Measurements from ENCODE around the gene PCDHGC3. TPM values are rescaled to one million over a fixed set of nuclear protein-coding genes. Genes with fewer than 3 reads are reported as not detected.
"Not testable (repeated sequence)": the region's sequence is repeated elsewhere in the genome, so short reads cannot be mapped to it uniquely, and the experiment has no call there.

Gene PCDHGC3
- 10 to 100 TPM; 12.1 to 50.5 (median 24.5) TPM for total RNA-seq
- long read RNA-seq, donor 1, full-length matches to known transcripts, result 25 of 39 reads
- long read RNA-seq, donor 1, partial matches to known transcripts, result 14 of 39 reads
- long read RNA-seq, donor 1, other reads (novel, unspliced or antisense), result 0 of 39 reads
- long read RNA-seq, donor 2, result 0 reads

DNA sequence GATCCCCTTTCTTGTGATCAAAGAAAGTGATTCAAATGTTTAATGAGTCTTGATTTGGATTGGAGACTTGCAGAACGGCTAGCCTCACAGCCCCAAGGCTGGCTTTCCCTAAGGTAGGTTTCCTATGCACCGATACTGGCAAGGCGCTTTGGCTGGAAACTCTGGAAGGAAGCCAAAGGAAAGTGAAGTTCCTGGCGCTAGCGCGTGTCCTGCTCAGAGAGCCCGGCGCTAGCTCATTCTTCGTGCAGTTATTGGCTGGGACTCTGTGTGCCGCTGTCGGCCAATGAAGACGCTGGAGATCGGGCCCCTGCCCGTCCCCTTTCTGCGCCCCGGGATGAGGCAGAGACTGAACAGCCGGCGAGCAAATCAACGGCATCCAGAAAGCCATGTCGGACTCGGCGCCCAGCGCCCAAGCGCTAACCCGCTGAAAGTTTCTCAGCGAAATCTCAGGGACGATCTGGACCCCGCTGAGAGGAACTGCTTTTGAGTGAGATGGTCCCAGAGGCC lies at the start of gene PCDHGC3:
Gene PCDHGC3, plus strand, starts transcription at position 342 of the 507 bp plus-strand sequence. Its CDS starts 151 bp downstream, at position 493.
- intact Hi-C loops (cut with DNase I, micrococcal nuclease), result no loop called here
- TF ChIP-seq, protein P1, sequence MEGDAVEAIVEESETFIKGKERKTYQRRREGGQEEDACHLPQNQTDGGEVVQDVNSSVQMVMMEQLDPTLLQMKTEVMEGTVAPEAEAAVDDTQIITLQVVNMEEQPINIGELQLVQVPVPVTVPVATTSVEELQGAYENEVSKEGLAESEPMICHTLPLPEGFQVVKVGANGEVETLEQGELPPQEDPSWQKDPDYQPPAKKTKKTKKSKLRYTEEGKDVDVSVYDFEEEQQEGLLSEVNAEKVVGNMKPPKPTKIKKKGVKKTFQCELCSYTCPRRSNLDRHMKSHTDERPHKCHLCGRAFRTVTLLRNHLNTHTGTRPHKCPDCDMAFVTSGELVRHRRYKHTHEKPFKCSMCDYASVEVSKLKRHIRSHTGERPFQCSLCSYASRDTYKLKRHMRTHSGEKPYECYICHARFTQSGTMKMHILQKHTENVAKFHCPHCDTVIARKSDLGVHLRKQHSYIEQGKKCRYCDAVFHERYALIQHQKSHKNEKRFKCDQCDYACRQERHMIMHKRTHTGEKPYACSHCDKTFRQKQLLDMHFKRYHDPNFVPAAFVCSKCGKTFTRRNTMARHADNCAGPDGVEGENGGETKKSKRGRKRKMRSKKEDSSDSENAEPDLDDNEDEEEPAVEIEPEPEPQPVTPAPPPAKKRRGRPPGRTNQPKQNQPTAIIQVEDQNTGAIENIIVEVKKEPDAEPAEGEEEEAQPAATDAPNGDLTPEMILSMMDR (IDR thresholded peaks at IDR 0.05), result no peak
- ATAC-seq, result peak; percentile 97
- DNase-seq, result peak; percentile 85 to 91 (median 90)
- Histone ChIP-seq H3K36me3 (ENCODE audit: low read depth) (no peaks in the 10 kb centered on the region), H3K9me3 (no peaks in the 10 kb centered on the region), H3K4me3 (peak within 1 kb of the TSS; percentile 28), H3K4me1 (ENCODE audit: low read depth) (peaks cover 10% of the 10 kb centered on the region)

DNA sequence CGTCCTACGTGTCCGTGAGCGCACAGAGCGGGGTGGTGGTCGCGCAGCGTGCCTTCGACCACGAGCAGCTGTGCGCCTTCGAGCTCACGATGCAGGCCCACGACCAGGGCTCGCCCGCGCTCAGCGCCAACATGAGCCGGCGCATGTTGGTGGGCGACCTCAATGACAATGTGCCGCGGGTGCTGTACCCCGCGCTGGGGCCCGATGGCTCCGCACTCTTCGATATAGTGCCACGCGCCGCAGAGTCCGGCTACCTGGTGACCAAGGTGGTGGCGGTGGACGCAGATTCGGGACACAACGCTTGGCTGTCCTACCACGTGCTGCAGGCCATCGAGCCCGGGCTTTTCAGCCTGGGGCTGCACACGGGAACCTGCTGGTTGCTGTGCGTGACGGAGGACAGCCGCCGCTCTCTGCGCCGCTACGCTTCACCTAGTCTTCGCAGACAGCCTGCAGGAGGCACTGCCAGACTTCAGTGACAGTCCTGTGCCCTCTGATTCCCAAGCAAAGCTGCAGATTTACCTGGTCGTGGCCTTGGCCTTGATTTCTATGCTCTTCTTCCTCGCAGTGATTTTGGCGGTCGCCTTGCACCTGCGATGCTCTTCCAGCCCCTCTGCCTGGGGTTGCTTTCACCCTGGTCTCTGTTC lies 47.9 kb upstream of the PCDHGC3 start:
- H3K9me3 ChIP-seq, result peaks cover 99% of the 10 kb centered on the region
- ATAC-seq (no peak), DNase-seq (no peak)
- no peaks in the 10 kb centered on the region for H3K36me3 ChIP-seq (ENCODE audit: low read depth)
- intact Hi-C loops (cut with DNase I, micrococcal nuclease), result no loop called here
- H3K4me1 ChIP-seq (ENCODE audit: low read depth), result no peaks in the 10 kb centered on the region
- TF ChIP-seq, protein P1 (IDR thresholded peaks at IDR 0.05), result no peak
- H3K4me3 ChIP-seq, result no peak overlapping the region

DNA sequence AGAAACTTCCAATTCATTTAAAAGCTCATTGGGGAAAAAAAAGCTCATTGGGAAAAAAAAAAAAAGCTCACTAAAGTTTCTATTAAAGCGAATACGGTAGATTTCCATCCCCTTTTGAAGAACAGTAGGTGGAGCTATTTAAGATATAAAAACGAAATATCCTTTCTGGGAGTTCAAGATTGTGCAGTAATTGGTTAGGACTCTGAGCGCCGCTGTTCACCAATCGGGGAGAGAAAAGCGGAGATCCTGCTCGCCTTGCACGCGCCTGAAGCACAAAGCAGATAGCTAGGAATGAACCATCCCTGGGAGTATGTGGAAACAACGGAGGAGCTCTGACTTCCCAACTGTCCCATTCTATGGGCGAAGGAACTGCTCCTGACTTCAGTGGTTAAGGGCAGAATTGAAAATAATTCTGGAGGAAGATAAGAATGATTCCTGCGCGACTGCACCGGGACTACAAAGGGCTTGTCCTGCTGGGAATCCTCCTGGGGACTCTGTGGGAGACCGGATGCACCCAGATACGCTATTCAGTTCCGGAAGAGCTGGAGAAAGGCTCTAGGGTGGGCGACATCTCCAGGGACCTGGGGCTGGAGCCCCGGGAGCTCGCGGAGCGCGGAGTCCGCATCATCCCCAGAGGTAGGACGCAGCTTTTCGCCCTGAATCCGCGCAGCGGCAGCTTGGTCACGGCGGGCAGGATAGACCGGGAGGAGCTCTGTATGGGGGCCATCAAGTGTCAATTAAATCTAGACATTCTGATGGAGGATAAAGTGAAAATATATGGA lies 45.2 kb upstream of the PCDHGC3 start, which contains the start of gene PCDHGA12:
Gene PCDHGA12, plus strand, starts transcription at position 176 of the 782 bp plus-strand sequence. Its CDS starts 253 bp downstream, at position 429.
- H3K4me3 ChIP-seq, result no peak within 1 kb of the TSS
- intact Hi-C loops (cut with DNase I, micrococcal nuclease), result no loop called here
- peaks cover 93% of the 10 kb centered on the region for H3K9me3 ChIP-seq
- TF ChIP-seq, protein P1 (IDR thresholded peaks at IDR 0.05), result no peak
- peak; percentile 32 for ATAC-seq
- no peaks in the 10 kb centered on the region for H3K4me1 ChIP-seq (ENCODE audit: low read depth)
- DNase-seq, result no peak
- H3K36me3 ChIP-seq (ENCODE audit: low read depth), result no peaks in the 10 kb centered on the region

DNA sequence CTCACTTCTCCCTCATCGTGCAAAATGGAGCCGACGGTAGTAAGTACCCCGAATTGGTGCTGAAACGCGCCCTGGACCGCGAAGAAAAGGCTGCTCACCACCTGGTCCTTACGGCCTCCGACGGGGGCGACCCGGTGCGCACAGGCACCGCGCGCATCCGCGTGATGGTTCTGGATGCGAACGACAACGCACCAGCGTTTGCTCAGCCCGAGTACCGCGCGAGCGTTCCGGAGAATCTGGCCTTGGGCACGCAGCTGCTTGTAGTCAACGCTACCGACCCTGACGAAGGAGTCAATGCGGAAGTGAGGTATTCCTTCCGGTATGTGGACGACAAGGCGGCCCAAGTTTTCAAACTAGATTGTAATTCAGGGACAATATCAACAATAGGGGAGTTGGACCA lies 44.5 kb upstream of the PCDHGC3 start:
- intact Hi-C loops (cut with DNase I, micrococcal nuclease), result no loop called here
- TF ChIP-seq, protein P1 (IDR thresholded peaks at IDR 0.05), result no peak
- no peak overlapping the region for H3K4me3 ChIP-seq
- no peaks in the 10 kb centered on the region for H3K4me1 ChIP-seq (ENCODE audit: low read depth)
- no peak for DNase-seq
- no peaks in the 10 kb centered on the region for H3K36me3 ChIP-seq (ENCODE audit: low read depth)
- H3K9me3 ChIP-seq, result peaks cover 92% of the 10 kb centered on the region
- no peak for ATAC-seq

DNA sequence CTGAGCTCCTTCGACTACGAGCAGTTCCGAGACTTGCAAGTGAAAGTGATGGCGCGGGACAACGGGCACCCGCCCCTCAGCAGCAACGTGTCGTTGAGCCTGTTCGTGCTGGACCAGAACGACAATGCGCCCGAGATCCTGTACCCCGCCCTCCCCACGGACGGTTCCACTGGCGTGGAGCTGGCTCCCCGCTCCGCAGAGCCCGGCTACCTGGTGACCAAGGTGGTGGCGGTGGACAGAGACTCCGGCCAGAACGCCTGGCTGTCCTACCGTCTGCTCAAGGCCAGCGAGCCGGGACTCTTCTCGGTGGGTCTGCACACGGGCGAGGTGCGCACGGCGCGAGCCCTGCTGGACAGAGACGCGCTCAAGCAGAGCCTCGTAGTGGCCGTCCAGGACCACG lies 43.5 kb upstream of the PCDHGC3 start:
- ATAC-seq; H3K4me3 ChIP-seq; H3K36me3 ChIP-seq (ENCODE audit: low read depth); intact Hi-C loops (cut with DNase I, micrococcal nuclease); DNase-seq; H3K4me1 ChIP-seq (ENCODE audit: low read depth): not testable (repeated sequence)
- peaks cover 92% of the 10 kb centered on the region for H3K9me3 ChIP-seq

DNA sequence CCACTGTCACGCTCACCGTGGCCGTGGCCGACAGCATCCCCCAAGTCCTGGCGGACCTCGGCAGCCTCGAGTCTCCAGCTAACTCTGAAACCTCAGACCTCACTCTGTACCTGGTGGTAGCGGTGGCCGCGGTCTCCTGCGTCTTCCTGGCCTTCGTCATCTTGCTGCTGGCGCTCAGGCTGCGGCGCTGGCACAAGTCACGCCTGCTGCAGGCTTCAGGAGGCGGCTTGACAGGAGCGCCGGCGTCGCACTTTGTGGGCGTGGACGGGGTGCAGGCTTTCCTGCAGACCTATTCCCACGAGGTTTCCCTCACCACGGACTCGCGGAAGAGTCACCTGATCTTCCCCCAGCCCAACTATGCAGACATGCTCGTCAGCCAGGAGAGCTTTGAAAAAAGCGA lies 43.0 kb upstream of the PCDHGC3 start:
- DNase-seq; H3K4me1 ChIP-seq (ENCODE audit: low read depth); ATAC-seq; intact Hi-C loops (cut with DNase I, micrococcal nuclease); H3K36me3 ChIP-seq (ENCODE audit: low read depth); H3K4me3 ChIP-seq: not testable (repeated sequence)
- H3K9me3 ChIP-seq, result peaks cover 92% of the 10 kb centered on the region
